ENCODE results near the gene ILRUN. TPM values are rescaled to one million over a fixed set of nuclear protein-coding genes. Genes with fewer than 3 reads are reported as not detected.
A peak's percentile ranks its signal among the peaks of the same experiment; 100 is the strongest.

The ILRUN gene
- total RNA-seq, 1 donor from 2014 or later: 56.3 TPM

GRCh38 chr6:34709386-34709785 lies 12.8 kb upstream of the ILRUN start:
- no peak for TF ChIP-seq CTCF (IDR thresholded peaks at IDR 0.05; ENCODE audit: unreplicated experiment)
- Mint-ChIP-seq H3K27ac (no peak overlapping the region), H3K36me3 (ENCODE audit: insufficient read depth) (no peaks in the 10 kb centered on the region), H3K4me1 (ENCODE audit: low read depth) (peaks cover 5% of the 10 kb centered on the region), H3K27me3 (no peaks in the 10 kb centered on the region), H3K9me3 (ENCODE audit: low read depth) (no peaks in the 10 kb centered on the region), H3K4me3 (ENCODE audit: low read depth) (no peak overlapping the region)
- DNase-seq (ENCODE audit: low spot score, unreplicated experiment): no peak

- TF ChIP-seq CTCF (IDR thresholded peaks at IDR 0.05; ENCODE audit: unreplicated experiment): no peak
These were observed 8.7 kb upstream of the ILRUN start for GRCh38 chr6:34705241-34705640.

GRCh38 chr6:34701199-34701598 lies 4.6 kb upstream of the ILRUN start:
- TF ChIP-seq CTCF (IDR thresholded peaks at IDR 0.05; ENCODE audit: unreplicated experiment): no peak
- no peak for DNase-seq (ENCODE audit: low spot score, unreplicated experiment)
- Mint-ChIP-seq H3K4me3 (ENCODE audit: low read depth) (no peak overlapping the region), H3K4me1 (ENCODE audit: low read depth) (peaks cover 10% of the 10 kb centered on the region), H3K27me3 (no peaks in the 10 kb centered on the region), H3K9me3 (ENCODE audit: low read depth) (no peaks in the 10 kb centered on the region), H3K27ac (no peak overlapping the region), H3K36me3 (ENCODE audit: insufficient read depth) (no peaks in the 10 kb centered on the region)

More at GRCh38 chr6:34705241-34705640, 8.7 kb upstream of the ILRUN start:
- H3K4me1 Mint-ChIP-seq (ENCODE audit: low read depth): peaks cover 5% of the 10 kb centered on the region
- no peaks in the 10 kb centered on the region for H3K27me3 Mint-ChIP-seq
- DNase-seq (ENCODE audit: low spot score, unreplicated experiment): no peak
- H3K27ac Mint-ChIP-seq: no peak overlapping the region
- no peak overlapping the region for H3K4me3 Mint-ChIP-seq (ENCODE audit: low read depth)
- H3K9me3 Mint-ChIP-seq (ENCODE audit: low read depth): no peaks in the 10 kb centered on the region
- H3K36me3 Mint-ChIP-seq (ENCODE audit: insufficient read depth): no peaks in the 10 kb centered on the region

GRCh38 chr6:34697904-34698559 lies 1.5 kb upstream of the ILRUN start:
- peaks cover 24% of the 10 kb centered on the region for H3K4me1 Mint-ChIP-seq (ENCODE audit: low read depth)
- H3K27ac Mint-ChIP-seq: no peak overlapping the region
- no peak for TF ChIP-seq CTCF (IDR thresholded peaks at IDR 0.05; ENCODE audit: unreplicated experiment)
- no peak for DNase-seq (ENCODE audit: low spot score, unreplicated experiment)
- peak overlapping the region; percentile 88 for H3K4me3 Mint-ChIP-seq (ENCODE audit: low read depth)
- no peaks in the 10 kb centered on the region for H3K36me3 Mint-ChIP-seq (ENCODE audit: insufficient read depth)
- H3K9me3 Mint-ChIP-seq (ENCODE audit: low read depth): no peaks in the 10 kb centered on the region
- no peaks in the 10 kb centered on the region for H3K27me3 Mint-ChIP-seq

- no peak for TF ChIP-seq CTCF (IDR thresholded peaks at IDR 0.05; ENCODE audit: unreplicated experiment)
- Mint-ChIP-seq H3K27ac (peak overlapping the region; percentile 95), H3K36me3 (ENCODE audit: insufficient read depth) (no peaks in the 10 kb centered on the region), H3K27me3 (no peaks in the 10 kb centered on the region), H3K4me1 (ENCODE audit: low read depth) (peaks cover 24% of the 10 kb centered on the region), H3K9me3 (ENCODE audit: low read depth) (no peaks in the 10 kb centered on the region), H3K4me3 (ENCODE audit: low read depth) (peak overlapping the region; percentile 88)
- DNase-seq (ENCODE audit: low spot score, unreplicated experiment): no peak
These were observed 923 bp upstream of the ILRUN start for GRCh38 chr6:34697544-34697836.

All from progenitor cell of endocrine pancreas (in vitro differentiated cells).